Measurements from ENCODE around the gene SCLT1.

The SCLT1 gene

DNA sequence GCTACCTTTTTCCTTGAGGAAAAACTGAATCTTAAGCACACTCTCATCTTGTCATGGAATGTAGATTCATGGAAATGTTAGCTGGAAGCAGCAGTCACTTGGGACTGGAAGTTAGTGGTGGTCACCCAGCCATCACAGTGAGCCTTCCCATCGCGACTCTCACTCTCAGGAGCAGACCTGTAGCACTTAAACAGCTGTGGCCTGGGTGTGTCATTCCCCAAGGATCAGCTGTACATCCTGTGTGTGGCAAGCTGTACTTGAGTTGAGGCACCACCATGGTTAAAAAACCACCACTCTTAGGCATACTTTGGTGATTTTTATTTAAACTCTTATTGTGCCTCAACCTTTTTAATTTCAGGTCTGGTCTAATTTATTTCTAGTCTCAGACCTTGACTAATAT, 237.1 kb downstream of the SCLT1 start:
- peaks cover 66% of the 10 kb centered on the region for H3K4me1 ChIP-seq
- no peak for TF ChIP-seq Cebpa-rat (IDR thresholded peaks at IDR 0.05)
- H3K4me2 ChIP-seq: peak overlapping the region; percentile 76
- peaks cover 61% of the 10 kb centered on the region for H4K20me1 ChIP-seq
- no peaks in the 10 kb centered on the region for H3K27me3 ChIP-seq
- H3K9ac ChIP-seq: no peak overlapping the region
- H3K4me3 ChIP-seq: no peak overlapping the region
- H3K36me3 ChIP-seq: peaks cover 86% of the 10 kb centered on the region
- H3K9me3 ChIP-seq: no peaks in the 10 kb centered on the region
- no peak overlapping the region for H3K27ac ChIP-seq

DNA sequence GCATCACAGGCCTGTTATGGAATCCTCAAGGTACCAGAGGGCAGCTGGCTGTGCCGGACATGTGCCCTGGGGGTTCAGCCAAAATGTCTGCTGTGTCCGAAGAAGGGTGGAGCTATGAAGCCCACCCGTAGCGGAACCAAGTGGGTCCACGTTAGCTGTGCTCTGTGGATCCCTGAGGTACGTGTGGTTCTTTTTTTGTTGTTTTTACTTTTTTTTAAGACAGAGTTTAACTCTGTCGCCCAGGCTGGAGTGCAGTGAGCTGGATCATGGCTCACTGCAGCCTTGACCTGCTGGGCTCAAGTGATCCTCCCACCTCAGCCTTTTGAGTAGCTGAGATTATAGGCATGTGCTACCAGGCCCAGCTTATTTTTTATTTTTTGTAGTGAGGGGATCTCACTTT, 237.7 kb downstream of the SCLT1 start:
- Histone ChIP-seq H3K4me1 (peaks cover 60% of the 10 kb centered on the region), H3K27me3 (no peaks in the 10 kb centered on the region), H3K27ac (peak overlapping the region; percentile 33; the same call in 1 of the 2 replicates), H3K36me3 (peaks cover 86% of the 10 kb centered on the region), H3K9me3 (no peaks in the 10 kb centered on the region), H3K4me2 (peak overlapping the region; percentile 76), H3K9ac (0 out of 2 replicates have a peak overlapping the region, but pooled peaks have one; percentile 30), H4K20me1 (peaks cover 55% of the 10 kb centered on the region), H3K4me3 (no peak overlapping the region)
- TF ChIP-seq Cebpa-rat (IDR thresholded peaks at IDR 0.05): no peak

DNA sequence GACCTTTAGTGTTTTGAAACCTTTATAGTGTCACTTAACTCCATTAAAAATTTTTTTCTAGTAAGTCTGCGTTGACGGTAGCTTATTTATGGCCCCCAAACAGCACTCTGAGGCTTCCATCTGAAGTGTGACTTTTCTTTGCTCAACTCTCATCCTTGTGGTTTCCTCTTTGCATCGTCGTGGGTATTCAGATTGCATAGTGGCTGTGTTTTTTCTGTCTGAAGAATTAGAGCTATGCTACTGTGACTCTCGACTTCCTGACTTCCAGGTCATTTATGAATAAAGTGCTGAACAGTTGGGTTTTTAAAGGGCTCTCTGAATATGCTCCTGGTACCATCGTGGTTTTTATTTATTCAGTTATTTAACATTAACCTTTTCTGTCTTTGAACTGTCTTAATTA, 238.9 kb downstream of the SCLT1 start:
- no peak overlapping the region for H3K4me3 ChIP-seq
- TF ChIP-seq Cebpa-rat (IDR thresholded peaks at IDR 0.05): no peak
- peak overlapping the region; percentile 53 for H3K27ac ChIP-seq
- H4K20me1 ChIP-seq: peaks cover 43% of the 10 kb centered on the region
- H3K9ac ChIP-seq: no peak overlapping the region; the same call in 1 of the 2 replicates
- H3K9me3 ChIP-seq: no peaks in the 10 kb centered on the region
- no peaks in the 10 kb centered on the region for H3K27me3 ChIP-seq
- H3K4me2 ChIP-seq: peak overlapping the region; percentile 76
- peaks cover 86% of the 10 kb centered on the region for H3K36me3 ChIP-seq
- H3K4me1 ChIP-seq: peaks cover 48% of the 10 kb centered on the region

DNA sequence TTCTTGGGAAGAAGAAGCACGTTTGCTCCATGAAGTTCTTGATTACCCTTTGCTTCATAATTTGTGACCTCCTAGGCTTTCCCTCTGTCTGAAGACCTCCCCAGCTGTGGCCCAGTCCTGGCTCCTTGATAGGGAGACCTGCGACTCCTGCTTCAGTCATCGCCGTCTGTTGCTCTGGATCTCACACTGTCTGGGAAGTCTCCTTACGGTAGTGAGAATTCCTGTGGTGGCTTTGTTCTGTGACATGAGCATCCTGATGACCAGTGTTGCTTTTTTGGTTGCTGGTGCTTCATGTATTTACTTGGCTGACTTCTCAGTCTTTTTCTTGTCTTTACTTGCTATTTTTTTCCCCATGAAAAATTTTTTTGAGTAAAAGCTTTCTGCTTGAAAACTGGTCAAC, 239.6 kb downstream of the SCLT1 start:
- Histone ChIP-seq H3K9me3 (no peaks in the 10 kb centered on the region), H3K9ac (no peak overlapping the region; the same call in 1 of the 2 replicates), H3K36me3 (peaks cover 86% of the 10 kb centered on the region), H3K27ac (peak overlapping the region; percentile 53), H3K4me2 (peak overlapping the region; percentile 76), H3K4me1 (peaks cover 44% of the 10 kb centered on the region), H4K20me1 (peaks cover 36% of the 10 kb centered on the region), H3K4me3 (no peak overlapping the region), H3K27me3 (no peaks in the 10 kb centered on the region)
- TF ChIP-seq Cebpa-rat (IDR thresholded peaks at IDR 0.05): no peak

DNA sequence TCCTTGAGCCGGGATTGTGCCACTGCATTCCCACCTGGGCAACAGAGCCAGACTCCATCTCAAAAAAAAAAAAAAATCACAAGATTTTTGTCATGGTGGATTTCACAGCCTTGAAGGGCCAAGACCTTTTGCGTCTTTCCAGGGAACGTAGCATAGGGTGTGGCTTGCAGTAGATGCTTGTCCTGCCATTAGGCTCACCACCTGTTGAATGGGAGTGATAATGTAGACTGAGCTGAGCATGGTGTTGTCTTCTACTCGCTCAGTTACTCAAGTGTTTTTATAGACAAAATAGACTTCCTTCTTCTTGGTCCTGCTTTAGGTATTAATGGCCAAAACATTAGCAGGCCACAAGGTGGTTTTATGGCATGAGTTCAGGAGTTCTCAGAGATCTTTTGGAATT, 243.1 kb downstream of the SCLT1 start:
- Histone ChIP-seq H3K27me3 (no peaks in the 10 kb centered on the region), H3K9me3 (no peaks in the 10 kb centered on the region), H3K4me1 (peaks cover 28% of the 10 kb centered on the region), H3K27ac (no peak overlapping the region), H3K4me2 (no peak overlapping the region), H3K36me3 (peaks cover 86% of the 10 kb centered on the region), H4K20me1 (peaks cover 56% of the 10 kb centered on the region), H3K4me3 (no peak overlapping the region), H3K9ac (no peak overlapping the region)
- TF ChIP-seq Cebpa-rat (IDR thresholded peaks at IDR 0.05): no peak

DNA sequence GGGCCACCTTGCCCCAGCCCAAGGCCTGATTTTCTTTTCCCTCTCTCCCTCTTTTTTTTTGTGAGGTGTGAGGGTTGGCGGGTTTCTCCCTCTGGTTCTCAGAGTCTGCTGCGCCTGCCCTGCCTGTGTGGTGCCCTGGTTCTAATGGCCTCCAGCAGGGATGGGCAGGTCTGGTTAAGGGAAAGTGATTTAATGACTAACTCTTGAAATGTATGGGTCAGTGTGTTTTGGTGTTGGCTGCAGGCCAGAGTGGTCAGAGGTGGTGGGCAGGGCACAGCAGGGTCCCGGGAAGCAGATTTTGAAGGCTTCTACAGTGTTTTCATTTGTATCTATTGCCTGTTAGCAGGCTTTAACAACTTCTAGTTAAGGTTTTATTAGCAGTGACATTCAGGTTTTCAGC, 244.9 kb downstream of the SCLT1 start:
- Histone ChIP-seq H3K27ac (no peak overlapping the region), H4K20me1 (peaks cover 56% of the 10 kb centered on the region), H3K36me3 (peaks cover 100% of the 10 kb centered on the region), H3K9me3 (no peaks in the 10 kb centered on the region), H3K4me3 (no peak overlapping the region), H3K27me3 (no peaks in the 10 kb centered on the region), H3K9ac (no peak overlapping the region), H3K4me2 (no peak overlapping the region), H3K4me1 (peaks cover 10% of the 10 kb centered on the region)
- TF ChIP-seq Cebpa-rat (IDR thresholded peaks at IDR 0.05): no peak

DNA sequence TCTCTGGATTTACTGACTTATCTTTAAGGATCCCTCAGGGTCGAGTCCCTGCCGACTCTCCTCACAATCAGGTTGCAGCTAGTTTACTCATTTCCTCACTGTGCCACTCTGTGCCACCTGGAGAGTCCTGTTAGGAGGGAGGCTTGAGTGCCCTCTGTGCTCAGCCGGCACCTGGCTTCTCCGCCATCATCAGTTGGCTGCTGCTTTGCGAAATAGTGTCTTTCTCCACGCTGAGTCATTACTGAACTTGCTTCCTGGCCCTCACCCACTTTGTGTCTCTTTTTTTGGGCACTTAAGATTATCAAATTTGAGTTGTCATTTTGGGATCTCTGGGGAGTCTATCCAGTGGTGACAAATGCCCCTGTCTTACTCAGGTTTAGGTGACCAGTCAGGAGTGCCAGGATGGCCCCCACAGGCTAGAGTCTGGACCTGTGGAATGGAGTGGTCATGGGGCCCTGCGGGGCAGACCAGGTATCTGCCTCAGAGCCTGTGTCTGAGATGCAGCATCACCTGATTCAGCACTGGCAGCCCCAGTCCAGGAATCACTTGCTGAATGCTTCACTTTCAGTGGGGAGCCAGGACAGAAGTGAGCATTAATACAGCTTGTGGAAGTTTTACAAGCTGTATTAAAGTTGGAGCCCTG, 246.1 kb downstream of the SCLT1 start:
- Histone ChIP-seq H3K9ac (no peak overlapping the region), H3K27me3 (no peaks in the 10 kb centered on the region), H3K36me3 (peaks cover 100% of the 10 kb centered on the region), H3K4me3 (no peak overlapping the region), H3K27ac (no peak overlapping the region), H4K20me1 (peaks cover 65% of the 10 kb centered on the region), H3K9me3 (no peaks in the 10 kb centered on the region), H3K4me2 (no peak overlapping the region), H3K4me1 (no peaks in the 10 kb centered on the region)
- no peak for TF ChIP-seq Cebpa-rat (IDR thresholded peaks at IDR 0.05)

DNA sequence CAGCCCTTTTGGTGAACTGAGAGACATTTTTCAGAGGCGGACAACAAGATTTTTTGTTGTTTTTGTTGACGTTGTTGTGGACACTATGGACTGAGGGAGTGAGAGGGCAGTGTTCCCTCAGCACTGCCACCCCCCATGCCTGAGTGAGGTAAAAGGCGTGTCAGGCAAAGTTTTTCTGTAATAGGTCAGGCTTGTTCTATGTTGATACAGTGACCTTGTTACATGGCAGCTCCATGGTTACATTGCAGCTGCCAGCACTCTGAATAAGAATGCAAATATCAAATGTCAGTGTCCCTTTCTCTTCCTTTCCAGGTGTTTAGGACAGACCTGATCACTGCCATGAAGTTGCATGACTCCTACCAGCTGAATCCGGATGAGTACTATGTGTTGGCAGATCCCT, 247.3 kb downstream of the SCLT1 start:
- no peak overlapping the region for H3K27ac ChIP-seq
- H3K9ac ChIP-seq: no peak overlapping the region

DNA sequence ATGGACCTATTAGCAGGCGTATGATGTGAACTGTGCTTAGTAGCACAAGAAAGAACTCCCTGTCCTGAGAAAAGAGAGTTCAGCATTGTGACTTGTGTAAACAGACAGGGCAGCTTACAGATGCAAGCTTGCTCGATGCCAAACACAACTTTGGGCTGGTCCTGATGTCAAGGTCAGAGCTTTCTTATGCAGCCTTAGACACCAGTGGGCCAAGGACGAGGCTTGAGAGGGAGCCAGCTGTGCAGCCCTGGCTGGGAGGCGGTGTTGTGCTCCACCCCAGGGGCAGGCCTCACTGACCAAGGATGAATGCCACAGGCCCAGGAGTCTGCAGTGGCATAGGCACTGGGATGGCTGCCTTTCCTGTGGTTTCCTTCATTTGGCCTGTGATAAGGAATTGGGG, 248.4 kb downstream of the SCLT1 start:
- Histone ChIP-seq H3K27ac (no peak overlapping the region), H3K4me2 (no peak overlapping the region), H3K36me3 (peaks cover 99% of the 10 kb centered on the region), H3K4me1 (peaks cover 14% of the 10 kb centered on the region), H3K9me3 (no peaks in the 10 kb centered on the region), H4K20me1 (peaks cover 88% of the 10 kb centered on the region), H3K27me3 (no peaks in the 10 kb centered on the region), H3K4me3 (no peak overlapping the region), H3K9ac (no peak overlapping the region)
- no peak for TF ChIP-seq Cebpa-rat (IDR thresholded peaks at IDR 0.05)

More for the DNA sequence above, 247.3 kb downstream of the SCLT1 start:
- Histone ChIP-seq H4K20me1 (peaks cover 77% of the 10 kb centered on the region), H3K4me1 (peaks cover 3% of the 10 kb centered on the region), H3K9me3 (no peaks in the 10 kb centered on the region), H3K27me3 (no peaks in the 10 kb centered on the region), H3K4me3 (no peak overlapping the region), H3K36me3 (peaks cover 100% of the 10 kb centered on the region), H3K4me2 (no peak overlapping the region)
- TF ChIP-seq Cebpa-rat (IDR thresholded peaks at IDR 0.05): no peak

DNA sequence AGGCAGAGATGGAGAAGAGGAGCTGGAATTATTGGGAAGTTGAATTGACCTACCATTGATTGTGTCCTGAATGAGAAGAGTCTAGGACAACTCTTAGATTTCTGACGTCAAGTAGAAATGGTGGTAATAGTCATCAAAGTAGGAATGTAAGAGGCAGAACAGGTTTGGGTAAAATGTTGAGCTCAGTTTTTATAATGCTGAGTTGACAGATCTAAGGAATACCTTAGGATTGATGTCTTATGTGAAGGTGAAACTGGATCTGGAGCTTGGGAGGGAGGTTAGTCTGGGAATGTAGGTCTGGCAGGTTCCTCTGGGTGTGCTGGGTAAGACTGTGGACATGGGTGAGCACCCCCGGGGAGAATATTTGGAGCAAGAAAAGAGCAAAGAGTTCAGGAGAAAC, 251.9 kb downstream of the SCLT1 start:
- TF ChIP-seq Cebpa-rat (IDR thresholded peaks at IDR 0.05): no peak
- Histone ChIP-seq H3K9ac (no peak overlapping the region), H3K36me3 (peaks cover 91% of the 10 kb centered on the region), H4K20me1 (peaks cover 100% of the 10 kb centered on the region), H3K4me1 (peaks cover 14% of the 10 kb centered on the region), H3K27ac (no peak overlapping the region), H3K9me3 (no peaks in the 10 kb centered on the region), H3K27me3 (no peaks in the 10 kb centered on the region), H3K4me3 (no peak overlapping the region), H3K4me2 (no peak overlapping the region)

All from BLaER1 (cell line).